ENCODE results near the gene FAM110D.

Gene FAM110D

GRCh38 chr1:26125382-26125781, 33.5 kb upstream of the FAM110D start:
- TF ChIP-seq ZFX (IDR thresholded peaks at IDR 0.05; ENCODE audit: borderline replicate concordance) (no peak), CTCF (IDR thresholded peaks at IDR 0.05) (no peak)
- H3K27ac ChIP-seq, result peak overlapping the region; percentile 75

GRCh38 chr1:26125946-26126320, 32.9 kb upstream of the FAM110D start:
- no peak for TF ChIP-seq CTCF (IDR thresholded peaks at IDR 0.05)
- no peak for TF ChIP-seq ZFX (IDR thresholded peaks at IDR 0.05; ENCODE audit: borderline replicate concordance)
- H3K27ac ChIP-seq, result peak overlapping the region; percentile 75

GRCh38 chr1:26126321-26127084, 32.4 kb upstream of the FAM110D start:
- peak overlapping the region; percentile 75 for H3K27ac ChIP-seq
- TF ChIP-seq CTCF (IDR thresholded peaks at IDR 0.05), result no peak
- TF ChIP-seq ZFX (IDR thresholded peaks at IDR 0.05; ENCODE audit: borderline replicate concordance), result no peak

GRCh38 chr1:26127235-26128163, 31.4 kb upstream of the FAM110D start:
- TF ChIP-seq ZFX (IDR thresholded peaks at IDR 0.05; ENCODE audit: borderline replicate concordance), result no peak
- peak overlapping the region; percentile 75 for H3K27ac ChIP-seq

GRCh38 chr1:26129778-26130177, 29.1 kb upstream of the FAM110D start:
- TF ChIP-seq ZFX (IDR thresholded peaks at IDR 0.05; ENCODE audit: borderline replicate concordance) (no peak), CTCF (IDR thresholded peaks at IDR 0.05) (no peak)
- no peak overlapping the region for H3K27ac ChIP-seq

- H3K27ac ChIP-seq, result no peak overlapping the region
Measured at GRCh38 chr1:26130695-26131094, 28.2 kb upstream of the FAM110D start.

More at GRCh38 chr1:26130695-26131094, 28.2 kb upstream of the FAM110D start:
- TF ChIP-seq ZFX (IDR thresholded peaks at IDR 0.05; ENCODE audit: borderline replicate concordance), result no peak
- no peak for TF ChIP-seq CTCF (IDR thresholded peaks at IDR 0.05)
